ENCODE results near the gene SDC1.

DNA sequence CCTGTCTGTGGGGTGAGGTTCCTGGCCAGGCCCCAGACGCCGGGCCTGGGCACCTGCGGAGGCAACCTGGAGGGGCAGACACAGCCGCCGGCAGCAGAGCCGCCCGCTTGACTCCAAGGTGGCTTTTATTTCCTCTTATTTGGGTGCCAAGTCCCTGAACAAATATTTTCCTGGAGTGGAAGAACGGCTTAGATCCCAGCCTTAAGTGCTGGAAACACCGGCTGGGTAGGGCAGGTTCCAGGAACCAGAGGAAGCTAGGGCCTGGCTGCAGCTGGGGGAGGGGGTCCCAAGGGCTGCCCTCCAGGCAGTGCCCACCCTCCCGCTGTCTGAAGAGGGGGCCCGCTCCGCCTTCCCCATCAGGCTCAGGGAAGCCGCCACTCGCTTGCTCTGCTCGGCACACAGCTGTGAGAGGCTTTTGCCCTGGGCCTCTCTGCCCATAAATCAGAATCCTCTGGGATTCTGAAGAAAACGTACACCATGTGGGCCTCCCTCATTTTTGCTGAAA, 28.2 kb downstream of the SDC1 start:
- TF ChIP-seq, protein P1, sequence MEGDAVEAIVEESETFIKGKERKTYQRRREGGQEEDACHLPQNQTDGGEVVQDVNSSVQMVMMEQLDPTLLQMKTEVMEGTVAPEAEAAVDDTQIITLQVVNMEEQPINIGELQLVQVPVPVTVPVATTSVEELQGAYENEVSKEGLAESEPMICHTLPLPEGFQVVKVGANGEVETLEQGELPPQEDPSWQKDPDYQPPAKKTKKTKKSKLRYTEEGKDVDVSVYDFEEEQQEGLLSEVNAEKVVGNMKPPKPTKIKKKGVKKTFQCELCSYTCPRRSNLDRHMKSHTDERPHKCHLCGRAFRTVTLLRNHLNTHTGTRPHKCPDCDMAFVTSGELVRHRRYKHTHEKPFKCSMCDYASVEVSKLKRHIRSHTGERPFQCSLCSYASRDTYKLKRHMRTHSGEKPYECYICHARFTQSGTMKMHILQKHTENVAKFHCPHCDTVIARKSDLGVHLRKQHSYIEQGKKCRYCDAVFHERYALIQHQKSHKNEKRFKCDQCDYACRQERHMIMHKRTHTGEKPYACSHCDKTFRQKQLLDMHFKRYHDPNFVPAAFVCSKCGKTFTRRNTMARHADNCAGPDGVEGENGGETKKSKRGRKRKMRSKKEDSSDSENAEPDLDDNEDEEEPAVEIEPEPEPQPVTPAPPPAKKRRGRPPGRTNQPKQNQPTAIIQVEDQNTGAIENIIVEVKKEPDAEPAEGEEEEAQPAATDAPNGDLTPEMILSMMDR (IDR thresholded peaks at IDR 0.05): peak in 1 of 6 experiments; percentile 3
- TF ChIP-seq POLR2A (IDR thresholded peaks at IDR 0.05): no peak

All from thyroid gland (tissue), 4 donors.